K562 (cell line): ENCODE data around the gene JAKMIP1. TPM values are rescaled to one million over a fixed set of nuclear protein-coding genes. Genes with fewer than 3 reads are reported as not detected.

Source experiments
- ATAC-seq: fragments of 200-7000 bp; cut with Tn5 transposase; 3 replicates; pipeline ENCODE4 v1.9.1; 2020; ENCODE audit warnings: moderate library complexity
- BruUV-seq: library from RNA; stranded (reverse); fragments of 400-500 nt; replicated peaks from 2 replicates; lab custom pipeline; 2021; lab: Mats Ljungman, UMichigan
- CTCF ChIA-PET: fragments of 300-600 bp; formaldehyde crosslinking; extraction: SDS; loops from one replicate; lab custom pipeline; 2021; ENCODE audit warnings: low intra/inter-chr PET ratio; lab: Yijun Ruan, JAX
- POLR2A ChIA-PET: fragments of 300-600, 350-650 bp; sonication (Branson Sonifier 250); formaldehyde crosslinking; extraction: SDS; loops from one replicate; lab custom pipeline; 2021; ENCODE audit warnings: antibody characterized with exemption, inconsistent platforms; lab: Yijun Ruan, JAX
- DNase-seq, 4 experiments: peaks; one replicate each; pipeline versions ENCODE4 v3.0.0 to v3.0.0-alpha.2; 2011 to 2018; ENCODE audit warnings: low spot score in 3 of 4, mixed read lengths in 3 of 4; ENCODE audit errors: extremely low read depth in 1 of 4
- FAIRE-seq: peaks from 2 replicates; lab custom pipeline; 2011; peaks lifted over from hg19 to GRCh38; lab: Jason Lieb, UNC
- H2AFZ ChIP-seq: 2 replicates; pipeline ENCODE4 v1.6.0; 2011; ENCODE audit warnings: low read depth, low read length, control low read depth, inconsistent platforms
- H3K27ac ChIP-seq: fragments of 200-600 bp; 3 replicates; pipeline ENCODE4 v1.8.0; 2011; ENCODE audit warnings: low read depth, mild to moderate bottlenecking, control low read depth, inconsistent platforms, low read length, moderate library complexity, mixed read lengths; ENCODE audit errors: extremely low read depth
- H3K27me3 ChIP-seq, 2 experiments: fragments of 300-600 bp in 1 of 2; 2 replicates in 1 of 2; 3 replicates in 1 of 2; pipeline versions ENCODE4 v1.6.0 to v1.8.0; 2011; ENCODE audit warnings: inconsistent platforms in 2 of 2, low read length in 2 of 2, mild to moderate bottlenecking in 1 of 2, mixed read lengths in 1 of 2, moderate library complexity in 1 of 2; ENCODE audit not compliant: control insufficient read depth in 2 of 2, insufficient read depth in 2 of 2
- H3K36me3 ChIP-seq: fragments of 300-600 bp; 3 replicates; pipeline ENCODE4 v1.8.0; 2011; ENCODE audit warnings: mild to moderate bottlenecking, low read length, inconsistent platforms; ENCODE audit not compliant: control insufficient read depth, insufficient read depth
- H3K4me1 ChIP-seq, 2 experiments: fragments of 200-600 bp in 1 of 2; replicated peaks in 1 of 2; 2 replicates in 1 of 2; 3 replicates in 1 of 2; pipeline versions ENCODE4 v1.5.1 to v1.8.0; 2011; ENCODE audit warnings: inconsistent platforms in 2 of 2, low read length in 2 of 2, mild to moderate bottlenecking in 1 of 2, mixed read lengths in 1 of 2, moderate library complexity in 1 of 2; ENCODE audit not compliant: control insufficient read depth in 2 of 2, insufficient read depth in 2 of 2
- H3K4me2 ChIP-seq: 2 replicates; pipeline ENCODE4 v1.6.1; 2011; ENCODE audit warnings: low read length, control low read depth, inconsistent platforms, mixed read lengths; ENCODE audit not compliant: insufficient read depth
- H3K4me3 ChIP-seq: fragments of 200-600 bp; sonication (generic), shearing (Covaris generic); 2 replicates; pipeline ENCODE4 v1.5.1; 2016; ENCODE audit warnings: control low read depth, inconsistent platforms
- H3K79me2 ChIP-seq: fragments of 200-600 bp; 3 replicates; pipeline ENCODE4 v1.8.0; 2011; ENCODE audit warnings: low read length, inconsistent platforms; ENCODE audit not compliant: control insufficient read depth, insufficient read depth
- H3K9ac ChIP-seq, 2 experiments: 2 replicates each; pipeline versions ENCODE4 v1.6.0 to v1.6.1; 2011; ENCODE audit warnings: low read depth in 2 of 2, low read length in 2 of 2, control low read depth in 1 of 2, inconsistent platforms in 1 of 2, mild to moderate bottlenecking in 1 of 2, mixed read lengths in 1 of 2; ENCODE audit not compliant: insufficient read depth in 1 of 2
- H3K9me1 ChIP-seq: one replicate; pipeline ENCODE4 v1.6.0; 2011; ENCODE audit warnings: inconsistent platforms, mild to moderate bottlenecking, low read length, moderate library complexity; ENCODE audit not compliant: control insufficient read depth, insufficient read depth
- H3K9me3 ChIP-seq: replicated peaks from 2 replicates; pipeline ENCODE4 v1.5.1; 2011; ENCODE audit warnings: low read depth, low read length, inconsistent platforms; ENCODE audit not compliant: control insufficient read depth, insufficient read depth
- H4K20me1 ChIP-seq: replicated peaks from 2 replicates; pipeline ENCODE4 v1.6.1; 2011; ENCODE audit warnings: low read length, inconsistent platforms, mixed read lengths; ENCODE audit not compliant: control insufficient read depth, insufficient read depth
- CBX3 ChIP-seq, 2 experiments: IDR thresholded peaks; 1 replicate in 1 of 2; 2 replicates in 1 of 2; pipeline ENCODE4 v1.6.1; 2012; ENCODE audit warnings: inconsistent platforms in 2 of 2, low read length in 2 of 2, borderline replicate concordance in 1 of 2, control low read depth in 1 of 2
- ELF2 ChIP-seq: fragments of 250-450 bp; sonication (Bioruptor Pico); IDR thresholded peaks from 2 replicates; pipeline ENCODE4 v1.5.0; 2021; ENCODE audit warnings: mild to moderate bottlenecking
- ZNF507 ChIP-seq: conservative IDR thresholded peaks from 2 replicates; pipeline ENCODE4 v1.6.1; 2017; ENCODE audit warnings: missing genetic modification characterization, missing compliant biosample characterization
- WGBS: fragments of 100-300 bp; shearing (Covaris generic); methylation state at CpG from one replicate; pipeline ENCODE4 v1.1.6; 2016; ENCODE audit warnings: low coverage, mixed read lengths; ENCODE audit not compliant: insufficient coverage; ENCODE audit errors: missing lambda C conversion rate; 5-methylcytosine and 5-hydroxymethylcytosine counted together
- in situ Hi-C: fragments of 300-500 bp; cut with MboI; formaldehyde crosslinking; loops from 4 replicates; pipeline ENCODE4 v1.15.0; 2018; ENCODE audit warnings: inconsistent platforms, mixed read lengths
- intact Hi-C: fragments of 100-400 bp; cut with micrococcal nuclease; formaldehyde crosslinking; loops from 2 replicates; pipeline ENCODE4 v1.14.2; 2022
- polyA plus RNA-seq, 8 experiments: library from polyadenylated mRNA; depleted of rRNA in 4 of 8; stranded (reverse) in 5 of 8; unstranded in 3 of 8; fragments of >200 nt; fragmentation: Nextera tagmentation in 2 of 8; fragmentation: Illumina TruSeq in 1 of 8; extraction: Ambion mirVana in 2 of 8; extraction: Trizol in 1 of 8; gene quantifications; 2 replicates each; pipeline versions ENCODE4 v1.2.1 to v1.2.3, GENCODE V29; 2011 to 2014; ENCODE audit warnings: inconsistent platforms in 1 of 8, missing spikeins in 1 of 8
- total RNA-seq, 7 experiments: library from RNA; depleted of rRNA in 6 of 7; stranded (reverse); fragments of >200 nt in 6 of 7; fragmentation: Illumina TruSeq in 2 of 7; extraction: Trizol in 2 of 7; gene quantifications; 2 replicates each; pipeline versions ENCODE4 v1.2.1 to v1.2.3, GENCODE V29; 2011 to 2021; ENCODE audit warnings: low replicate concordance in 1 of 7
- TF ChIP-seq, protein P1 (sequence below), 2 experiments: fragments of 450-650 bp; conservative IDR thresholded peaks; 2 replicates each; pipeline ENCODE4 v1.6.1; 2017; ENCODE audit warnings: mild to moderate bottlenecking in 2 of 2, moderate library complexity in 2 of 2

The JAKMIP1 gene
- total and polyA plus RNA-seq, 9 of the 15 experiments (the other 6 are each of a cell fraction or from before 2014, with no cell fraction given), result not detected

GRCh38 chr4:6068986-6069385 lies 131.4 kb downstream of the JAKMIP1 start:
- Histone ChIP-seq H2AFZ (no peak overlapping the region), H3K9me1 (no peaks in the 10 kb centered on the region), H3K4me1 (no peaks in the 10 kb centered on the region), H3K4me2 (no peak overlapping the region), H3K36me3 (no peaks in the 10 kb centered on the region), H3K27me3 (peaks cover 0 to 33% of the 10 kb centered on the region in 2 experiments; a peak in 2 of 5 replicates), H3K27ac (no peak overlapping the region), H3K4me3 (no peak overlapping the region), H3K9ac (no peak overlapping the region), H4K20me1 (no peaks in the 10 kb centered on the region), H3K9me3 (no peaks in the 10 kb centered on the region), H3K79me2 (no peaks in the 10 kb centered on the region)
- in situ Hi-C loops (no loop called here), intact Hi-C loops (no loop called here)
- ChIA-PET CTCF (no interaction called here), POLR2A (no interaction called here)
- FAIRE-seq, result no peak
- no peak for ATAC-seq
- DNase-seq, result no peak
- WGBS, result 0% methylated on average over 2 of the region's 2 CpGs
- no peak for TF ChIP-seq ZNF507
- TF ChIP-seq, protein P1, sequence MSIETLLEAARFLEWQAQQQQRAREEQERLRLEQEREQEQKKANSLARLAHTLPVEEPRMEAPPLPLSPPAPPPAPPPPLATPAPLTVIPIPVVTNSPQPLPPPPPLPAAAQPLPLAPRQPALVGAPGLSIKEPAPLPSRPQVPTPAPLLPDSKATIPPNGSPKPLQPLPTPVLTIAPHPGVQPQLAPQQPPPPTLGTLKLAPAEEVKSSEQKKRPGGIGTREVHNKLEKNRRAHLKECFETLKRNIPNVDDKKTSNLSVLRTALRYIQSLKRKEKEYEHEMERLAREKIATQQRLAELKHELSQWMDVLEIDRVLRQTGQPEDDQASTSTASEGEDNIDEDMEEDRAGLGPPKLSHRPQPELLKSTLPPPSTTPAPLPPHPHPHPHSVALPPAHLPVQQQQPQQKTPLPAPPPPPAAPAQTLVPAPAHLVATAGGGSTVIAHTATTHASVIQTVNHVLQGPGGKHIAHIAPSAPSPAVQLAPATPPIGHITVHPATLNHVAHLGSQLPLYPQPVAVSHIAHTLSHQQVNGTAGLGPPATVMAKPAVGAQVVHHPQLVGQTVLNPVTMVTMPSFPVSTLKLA (conservative IDR thresholded peaks at IDR 0.05), result no peak
- TF ChIP-seq CBX3 (IDR thresholded peaks at IDR 0.05; ENCODE audit: borderline replicate concordance in 1 of 2, low read length in 2 of 2), result no peak
- no peak for TF ChIP-seq ELF2 (CRISPR knock-in tag)
- no TSS peak for BruUV-seq
